Measurements from ENCODE around the gene GPR17.

DNA sequence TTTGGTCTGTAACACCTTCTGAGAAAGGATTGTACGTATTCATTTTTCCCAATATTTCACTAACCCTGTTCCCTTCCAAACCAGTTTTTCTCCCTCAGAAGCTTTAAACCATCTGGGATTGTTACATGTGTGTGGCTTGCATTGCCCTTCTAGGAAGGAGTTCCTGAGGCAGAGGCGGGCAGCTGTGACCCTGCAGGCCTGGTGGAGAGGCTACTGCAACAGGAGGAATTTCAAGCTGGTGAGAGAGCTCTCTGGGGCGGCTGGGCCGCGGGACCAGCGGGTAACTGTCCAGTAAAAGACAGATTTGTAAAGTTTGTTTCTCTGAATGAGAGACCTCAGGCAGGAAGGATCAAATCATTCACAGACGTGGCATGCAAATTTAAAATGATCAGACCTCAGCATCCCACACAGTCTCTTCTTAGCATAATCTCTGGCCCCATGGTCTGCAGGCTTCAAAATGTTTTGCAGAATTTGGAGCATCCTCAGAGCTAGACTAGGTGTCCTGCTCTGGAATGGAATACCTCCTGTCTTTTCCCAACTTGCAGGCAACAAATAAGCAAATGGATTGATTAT is 40.2 kb upstream of the GPR17 start:
- TF ChIP-seq, protein P1, sequence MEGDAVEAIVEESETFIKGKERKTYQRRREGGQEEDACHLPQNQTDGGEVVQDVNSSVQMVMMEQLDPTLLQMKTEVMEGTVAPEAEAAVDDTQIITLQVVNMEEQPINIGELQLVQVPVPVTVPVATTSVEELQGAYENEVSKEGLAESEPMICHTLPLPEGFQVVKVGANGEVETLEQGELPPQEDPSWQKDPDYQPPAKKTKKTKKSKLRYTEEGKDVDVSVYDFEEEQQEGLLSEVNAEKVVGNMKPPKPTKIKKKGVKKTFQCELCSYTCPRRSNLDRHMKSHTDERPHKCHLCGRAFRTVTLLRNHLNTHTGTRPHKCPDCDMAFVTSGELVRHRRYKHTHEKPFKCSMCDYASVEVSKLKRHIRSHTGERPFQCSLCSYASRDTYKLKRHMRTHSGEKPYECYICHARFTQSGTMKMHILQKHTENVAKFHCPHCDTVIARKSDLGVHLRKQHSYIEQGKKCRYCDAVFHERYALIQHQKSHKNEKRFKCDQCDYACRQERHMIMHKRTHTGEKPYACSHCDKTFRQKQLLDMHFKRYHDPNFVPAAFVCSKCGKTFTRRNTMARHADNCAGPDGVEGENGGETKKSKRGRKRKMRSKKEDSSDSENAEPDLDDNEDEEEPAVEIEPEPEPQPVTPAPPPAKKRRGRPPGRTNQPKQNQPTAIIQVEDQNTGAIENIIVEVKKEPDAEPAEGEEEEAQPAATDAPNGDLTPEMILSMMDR (IDR thresholded peaks at IDR 0.05 in 8 of 11, conservative IDR thresholded peaks at IDR 0.05 in 3 of 11), result no peak
- no peak for TF ChIP-seq POLR2AphosphoS5 (IDR thresholded peaks at IDR 0.05)

All from spleen (tissue), 7 donors.